ENCODE data around the gene ALAD. TPM values are rescaled to one million over a fixed set of nuclear protein-coding genes. Genes with fewer than 3 reads are reported as not detected.

ALAD gene
- total and polyA plus RNA-seq, 2 of the 13 experiments (the other 11 are each of a cell fraction or from before 2014, with no cell fraction given): 21.8 to 30.1 TPM

GRCh38 chr9:113410207-113410864, 9.3 kb upstream of the ALAD start, which contains the start of the genes C9orf43 and POLE3 (continued):
- TF ChIP-seq BATF2 (CRISPR knock-in tag; IDR thresholded peaks at IDR 0.05) (peak; percentile 90), ZIK1 (CRISPR knock-in tag; IDR thresholded peaks at IDR 0.05; ENCODE audit: borderline replicate concordance, low read depth) (0 out of 2 replicates have a peak, but pooled peaks have one; percentile 23), ZNF12 (CRISPR knock-in tag; IDR thresholded peaks at IDR 0.05) (no peak), JDP2 (CRISPR knock-in tag; IDR thresholded peaks at IDR 0.05; ENCODE audit: borderline replicate concordance) (peak; percentile 31; the same call in 1 of the 2 replicates), RFXAP (CRISPR knock-in tag; IDR thresholded peaks at IDR 0.05; ENCODE audit: borderline replicate concordance) (peak; percentile 69), FOXA1 (IDR thresholded peaks at IDR 0.05) (no peak), FOXA1 (CRISPR knock-in tag; IDR thresholded peaks at IDR 0.05) (peak; percentile 22; the same call in 1 of the 2 replicates), RELA (CRISPR knock-in tag; IDR thresholded peaks at IDR 0.05) (no peak), TBP (CRISPR knock-in tag; IDR thresholded peaks at IDR 0.05) (no peak), HOXA3 (CRISPR knock-in tag; IDR thresholded peaks at IDR 0.05) (peak; percentile 95), ZNF510 (CRISPR knock-in tag; IDR thresholded peaks at IDR 0.05; ENCODE audit: low read depth) (no peak), KDM5A (IDR thresholded peaks at IDR 0.05; ENCODE audit: borderline replicate concordance, low read length) (peak; percentile 53; the same call in 1 of the 2 replicates), RORA (CRISPR knock-in tag; IDR thresholded peaks at IDR 0.05) (no peak), PCBP2 (optimal IDR thresholded peaks at IDR 0.05; ENCODE audit: low read depth, low read length, poor library complexity, severe bottlenecking) (no peak), TAF15 (IDR thresholded peaks at IDR 0.05; ENCODE audit: low read depth, low read length, poor library complexity, severe bottlenecking) (peak; percentile 66), ZNF44 (CRISPR knock-in tag; IDR thresholded peaks at IDR 0.05) (no peak), ETV6 (CRISPR knock-in tag; conservative IDR thresholded peaks at IDR 0.05) (no peak; the same call in 1 of the 2 replicates), FOXO1 (CRISPR knock-in tag; IDR thresholded peaks at IDR 0.05) (peak; percentile 59), REXO4 (CRISPR knock-in tag; IDR thresholded peaks at IDR 0.05; ENCODE audit: borderline replicate concordance) (no peak), ZNF281 (CRISPR knock-in tag; IDR thresholded peaks at IDR 0.05; ENCODE audit: borderline replicate concordance) (peak; percentile 72; the same call in 1 of the 2 replicates), ZNF746 (CRISPR knock-in tag; IDR thresholded peaks at IDR 0.05) (peak; percentile 66; the same call in 1 of the 2 replicates), ZNF256 (CRISPR knock-in tag; conservative IDR thresholded peaks at IDR 0.05) (0 out of 2 replicates have a peak, but pooled peaks have one; percentile 35), TOE1 (CRISPR knock-in tag; IDR thresholded peaks at IDR 0.05) (no peak), MNT (IDR thresholded peaks at IDR 0.05) (peak; percentile 80)

All from HepG2 (cell line).